Ectodermal cell (in vitro differentiated cells): ENCODE results near the gene KMT5B.

Experiments used
- H3K27ac ChIP-seq: 2 replicates; pipeline ENCODE4 v1.7.0; 2013; ENCODE audit warnings: mild to moderate bottlenecking, low read depth, low read length; ENCODE audit not compliant: insufficient read depth, poor library complexity, severe bottlenecking
- H3K27me3 ChIP-seq: 2 replicates; pipeline ENCODE4 v1.7.0; 2013; ENCODE audit warnings: mild to moderate bottlenecking, low read length; ENCODE audit not compliant: insufficient read depth, control insufficient read depth, poor library complexity, severe bottlenecking
- H3K36me3 ChIP-seq: one replicate; pipeline ENCODE4 v1.7.0; 2013; ENCODE audit warnings: low read length; ENCODE audit not compliant: control insufficient read depth, insufficient read depth
- H3K4me1 ChIP-seq: one replicate; pipeline ENCODE4 v1.7.0; 2013; ENCODE audit warnings: low read length; ENCODE audit not compliant: control insufficient read depth, insufficient read depth
- H3K4me3 ChIP-seq: 2 replicates; pipeline ENCODE4 v1.7.0; 2013; ENCODE audit warnings: low read depth, low read length, control low read depth; ENCODE audit not compliant: insufficient read depth
- H3K9me3 ChIP-seq: 2 replicates; pipeline ENCODE4 v1.7.0; 2013; ENCODE audit warnings: mild to moderate bottlenecking, low read length, moderate library complexity; ENCODE audit not compliant: control insufficient read depth
- WGBS, 2 experiments: methylation state at CpG; one replicate each; pipeline ENCODE4 v1.1.7; 2013; ENCODE audit warnings: missing lambda C conversion rate in 2 of 2; 5-methylcytosine and 5-hydroxymethylcytosine counted together

KMT5B gene

GRCh38 chr11:68148071-68148805, 64.9 kb downstream of the KMT5B start:
- Histone ChIP-seq H3K27ac (no peak overlapping the region), H3K36me3 (no peaks in the 10 kb centered on the region), H3K9me3 (no peaks in the 10 kb centered on the region), H3K27me3 (no peaks in the 10 kb centered on the region), H3K4me1 (peaks cover 12% of the 10 kb centered on the region), H3K4me3 (no peak overlapping the region)
- WGBS, 2 experiments = 91% methylated on average over 18 of the region's 18 CpGs

GRCh38 chr11:68146704-68147474, 66.2 kb downstream of the KMT5B start:
- Histone ChIP-seq H3K27ac (no peak overlapping the region), H3K9me3 (no peaks in the 10 kb centered on the region), H3K4me3 (no peak overlapping the region), H3K4me1 (peaks cover 12% of the 10 kb centered on the region), H3K27me3 (no peaks in the 10 kb centered on the region), H3K36me3 (no peaks in the 10 kb centered on the region)
- WGBS, 2 experiments = 74 to 77% methylated on average over 13 of the region's 13 CpGs

GRCh38 chr11:68146010-68146540, 67.0 kb downstream of the KMT5B start:
- 94% methylated on average over 15 of the region's 15 CpGs for WGBS, 2 experiments
- Histone ChIP-seq H3K27ac (no peak overlapping the region), H3K9me3 (no peaks in the 10 kb centered on the region), H3K36me3 (no peaks in the 10 kb centered on the region), H3K27me3 (no peaks in the 10 kb centered on the region), H3K4me1 (peaks cover 12% of the 10 kb centered on the region), H3K4me3 (no peak overlapping the region)

GRCh38 chr11:68145120-68145866, 67.8 kb downstream of the KMT5B start:
- 95 to 96% methylated on average over 14 of the region's 14 CpGs for WGBS, 2 experiments

GRCh38 chr11:68143310-68143689, 69.8 kb downstream of the KMT5B start:
- Histone ChIP-seq H3K36me3 (no peaks in the 10 kb centered on the region), H3K27ac (no peak overlapping the region), H3K4me1 (peaks cover 12% of the 10 kb centered on the region), H3K27me3 (no peaks in the 10 kb centered on the region), H3K9me3 (no peaks in the 10 kb centered on the region), H3K4me3 (no peak overlapping the region)
- 92 to 94% methylated on average over 4 of the region's 4 CpGs for WGBS, 2 experiments

More at GRCh38 chr11:68145120-68145866, 67.8 kb downstream of the KMT5B start:
- Histone ChIP-seq H3K9me3 (no peaks in the 10 kb centered on the region), H3K27me3 (no peaks in the 10 kb centered on the region), H3K36me3 (no peaks in the 10 kb centered on the region), H3K4me1 (peaks cover 12% of the 10 kb centered on the region), H3K4me3 (no peak overlapping the region), H3K27ac (no peak overlapping the region)

GRCh38 chr11:68142441-68143309, 70.4 kb downstream of the KMT5B start:
- WGBS, 2 experiments = 89% methylated on average over 16 of the region's 16 CpGs
- no peaks in the 10 kb centered on the region for H3K9me3 ChIP-seq
- no peaks in the 10 kb centered on the region for H3K36me3 ChIP-seq
- H3K4me3 ChIP-seq = no peak overlapping the region
- no peak overlapping the region for H3K27ac ChIP-seq
- no peaks in the 10 kb centered on the region for H3K27me3 ChIP-seq
- H3K4me1 ChIP-seq = peaks cover 12% of the 10 kb centered on the region

GRCh38 chr11:68142028-68142412, 71.1 kb downstream of the KMT5B start:
- no peaks in the 10 kb centered on the region for H3K9me3 ChIP-seq
- no peak overlapping the region for H3K27ac ChIP-seq
- H3K4me1 ChIP-seq = peaks cover 5% of the 10 kb centered on the region
- no peaks in the 10 kb centered on the region for H3K36me3 ChIP-seq
- no peak overlapping the region for H3K4me3 ChIP-seq
- 96% methylated on average over 13 of the region's 13 CpGs for WGBS, 2 experiments
- H3K27me3 ChIP-seq = no peaks in the 10 kb centered on the region

- Histone ChIP-seq H3K36me3 (no peaks in the 10 kb centered on the region), H3K9me3 (no peaks in the 10 kb centered on the region), H3K4me3 (no peak overlapping the region), H3K27me3 (no peaks in the 10 kb centered on the region), H3K27ac (no peak overlapping the region), H3K4me1 (no peaks in the 10 kb centered on the region)
- WGBS, 2 experiments = 83 to 84% methylated on average over 8 of the region's 8 CpGs
Measured at GRCh38 chr11:68141246-68142027, 71.7 kb downstream of the KMT5B start.
